GM18519 (cell line): Measurements from ENCODE around the gene ABHD16B.
"Not testable (repeated sequence)": the region's sequence is repeated elsewhere in the genome, so short reads cannot be mapped to it uniquely, and the experiment has no call there.

Experiments
- ATAC-seq: cut with Tn5 transposase; IDR thresholded peaks from one replicate; pipeline ENCODE4 v1.9.1; 2021; ENCODE audit warnings: mild to moderate bottlenecking, moderate library complexity; ENCODE audit not compliant: unreplicated experiment, low FRiP score

The ABHD16B gene

DNA sequence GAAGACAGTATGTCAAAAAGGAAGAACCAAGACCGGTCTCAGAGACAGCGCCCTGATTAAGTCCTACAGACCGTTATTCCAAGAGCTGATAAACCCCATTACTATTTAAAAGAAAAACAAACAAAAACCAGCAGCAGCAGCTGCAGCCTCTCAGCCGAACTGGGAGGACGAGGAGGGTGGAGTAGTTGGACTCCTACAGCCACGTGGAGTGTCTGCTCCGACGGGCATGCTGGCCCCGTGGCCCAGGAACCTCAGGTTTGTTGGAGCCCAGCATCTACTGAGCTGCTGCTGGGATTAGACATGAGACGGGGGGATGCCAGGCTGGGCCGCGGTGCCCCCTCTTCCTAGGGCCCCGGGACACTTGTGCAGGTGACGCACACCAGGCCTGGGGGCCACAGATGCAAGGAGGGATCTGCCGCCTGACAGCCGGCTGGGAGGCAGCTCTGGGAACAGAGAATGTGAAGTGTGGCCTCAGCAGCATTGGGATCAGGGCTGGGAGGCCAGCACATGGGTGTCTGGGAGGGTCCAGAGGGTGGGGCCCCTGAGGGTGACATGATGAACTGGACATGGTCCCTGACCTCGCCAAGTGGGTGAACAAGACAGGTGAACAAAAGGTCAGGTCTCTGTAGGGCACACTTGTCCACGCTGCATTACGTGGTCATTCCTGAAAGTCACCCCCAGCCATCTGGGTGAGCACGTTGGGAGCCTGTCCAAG, 27.4 kb upstream of the ABHD16B start:
- ATAC-seq = no peak

- no peak for ATAC-seq
Measured at GRCh38 chr20:63834491-63834880, 26.8 kb upstream of the ABHD16B start.

- no peak for ATAC-seq
Measured at GRCh38 chr20:63835021-63835858, 26.1 kb upstream of the ABHD16B start.

GRCh38 chr20:63836458-63837344, 24.6 kb upstream of the ABHD16B start:
- ATAC-seq = no peak

GRCh38 chr20:63837479-63837878, 23.8 kb upstream of the ABHD16B start:
- ATAC-seq = no peak

DNA sequence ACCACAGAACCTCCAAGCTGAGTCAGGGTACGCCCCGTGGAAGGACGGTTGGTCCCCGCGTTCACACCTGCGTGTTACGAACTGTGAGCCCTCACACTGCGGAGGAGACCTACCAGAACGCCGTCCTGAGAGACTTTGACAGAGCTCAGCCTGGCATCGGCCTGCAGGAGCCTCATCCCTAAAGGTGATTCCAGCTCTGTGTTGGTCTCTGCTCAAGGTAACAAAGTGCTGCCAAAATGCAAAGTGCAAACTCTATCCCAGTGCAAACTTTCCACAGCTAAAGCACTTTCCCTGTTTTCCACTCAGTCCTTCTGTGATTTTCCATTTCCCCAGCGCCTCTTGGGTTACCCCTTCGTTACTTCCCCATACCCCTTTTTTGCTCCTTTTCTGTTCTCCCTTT, 21.7 kb upstream of the ABHD16B start:
- ATAC-seq = no peak

- ATAC-seq = no peak
Measured at GRCh38 chr20:63840405-63840828, 20.9 kb upstream of the ABHD16B start.

GRCh38 chr20:63842258-63842657, 19.0 kb upstream of the ABHD16B start:
- no peak for ATAC-seq

DNA sequence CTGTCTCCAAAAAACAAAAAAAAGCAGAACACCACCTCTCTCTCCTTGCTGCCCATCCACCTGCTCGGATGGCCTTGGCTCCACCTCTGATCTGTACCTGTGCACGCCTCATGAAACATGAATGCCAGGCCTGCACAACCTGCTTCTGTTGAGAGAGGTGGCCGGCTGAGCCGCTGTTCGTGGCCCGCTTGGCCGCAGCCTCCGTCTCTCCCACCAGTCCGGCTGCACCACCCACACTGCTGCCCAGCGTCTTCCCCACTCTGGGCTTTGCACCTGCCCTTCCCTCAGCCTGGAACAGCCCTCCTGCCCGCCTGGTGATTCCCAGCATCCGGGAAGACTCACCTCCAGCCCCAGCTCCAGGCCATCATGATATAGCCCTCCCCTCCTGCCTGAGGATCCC, 18.1 kb upstream of the ABHD16B start:
- ATAC-seq = no peak

- ATAC-seq = no peak
Measured at GRCh38 chr20:63843778-63844177, 17.5 kb upstream of the ABHD16B start.

DNA sequence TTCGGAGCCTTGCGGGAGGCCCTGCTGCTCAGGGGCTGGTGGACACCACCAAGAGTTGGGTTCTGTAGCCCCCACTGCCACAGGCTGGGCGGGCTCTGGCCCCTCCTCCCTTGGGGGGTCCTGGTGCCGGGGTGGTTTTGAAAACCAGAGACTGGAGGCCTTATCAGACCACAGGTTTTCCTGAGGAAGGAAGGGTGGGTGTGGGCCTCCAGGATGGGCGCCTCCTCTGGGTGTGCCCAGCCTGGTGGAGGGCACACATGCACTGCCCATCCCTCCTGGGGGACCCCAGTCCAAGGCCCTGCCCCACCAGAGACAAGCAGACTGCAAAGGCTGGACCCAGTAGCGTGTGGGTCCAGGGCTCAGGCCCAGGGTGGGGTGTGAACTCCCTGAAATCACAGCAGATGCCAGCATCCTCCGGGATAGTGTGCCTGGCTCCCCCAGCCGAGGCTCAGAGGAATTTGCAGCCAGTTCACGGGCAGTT, 16.7 kb upstream of the ABHD16B start:
- no peak for ATAC-seq

DNA sequence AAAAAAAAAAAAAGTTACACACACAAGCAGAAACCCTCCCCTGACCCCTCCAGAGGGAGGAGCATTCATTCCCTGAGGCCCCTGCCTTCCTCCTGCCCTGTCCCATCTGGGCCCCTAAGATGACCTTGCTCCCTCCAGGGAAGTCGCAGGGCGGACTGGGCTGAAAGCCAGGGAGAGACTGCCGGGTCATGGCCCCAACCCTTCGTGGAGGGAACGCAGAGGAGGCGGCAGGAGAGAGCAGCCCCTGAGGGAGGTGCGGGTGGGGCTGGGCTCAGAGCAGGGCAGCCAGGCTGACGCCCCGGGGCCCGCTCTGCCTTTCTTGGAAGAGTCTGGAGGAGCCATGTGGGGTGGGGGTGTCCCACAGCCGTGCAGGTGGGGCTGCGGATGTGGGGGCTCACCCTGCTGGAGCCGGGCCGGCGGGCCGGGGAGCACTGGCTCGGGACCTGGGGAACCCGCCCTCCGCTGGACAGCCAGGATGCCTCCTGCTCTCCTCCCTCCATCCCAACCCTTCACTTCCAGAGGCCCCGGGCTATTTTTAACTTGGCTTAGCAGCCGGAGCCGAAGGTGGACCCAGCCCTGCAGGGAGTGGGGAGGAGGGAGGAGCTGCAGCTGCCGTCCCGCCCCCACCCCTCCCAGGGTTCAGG, 15.0 kb upstream of the ABHD16B start:
- no peak for ATAC-seq

DNA sequence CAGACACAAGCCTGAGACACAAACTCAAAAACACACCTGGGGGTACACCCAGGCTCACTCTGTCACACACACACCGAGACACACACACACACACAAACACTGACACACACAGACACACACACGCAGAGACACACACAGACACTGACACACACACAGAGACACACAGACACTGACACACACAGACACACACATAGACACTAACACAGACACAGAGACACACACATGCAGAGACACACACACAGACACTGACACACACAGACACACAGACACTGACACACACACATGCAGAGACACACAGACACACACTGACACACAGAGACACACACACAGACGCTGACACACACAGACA, 14.4 kb upstream of the ABHD16B start:
- ATAC-seq = no peak

DNA sequence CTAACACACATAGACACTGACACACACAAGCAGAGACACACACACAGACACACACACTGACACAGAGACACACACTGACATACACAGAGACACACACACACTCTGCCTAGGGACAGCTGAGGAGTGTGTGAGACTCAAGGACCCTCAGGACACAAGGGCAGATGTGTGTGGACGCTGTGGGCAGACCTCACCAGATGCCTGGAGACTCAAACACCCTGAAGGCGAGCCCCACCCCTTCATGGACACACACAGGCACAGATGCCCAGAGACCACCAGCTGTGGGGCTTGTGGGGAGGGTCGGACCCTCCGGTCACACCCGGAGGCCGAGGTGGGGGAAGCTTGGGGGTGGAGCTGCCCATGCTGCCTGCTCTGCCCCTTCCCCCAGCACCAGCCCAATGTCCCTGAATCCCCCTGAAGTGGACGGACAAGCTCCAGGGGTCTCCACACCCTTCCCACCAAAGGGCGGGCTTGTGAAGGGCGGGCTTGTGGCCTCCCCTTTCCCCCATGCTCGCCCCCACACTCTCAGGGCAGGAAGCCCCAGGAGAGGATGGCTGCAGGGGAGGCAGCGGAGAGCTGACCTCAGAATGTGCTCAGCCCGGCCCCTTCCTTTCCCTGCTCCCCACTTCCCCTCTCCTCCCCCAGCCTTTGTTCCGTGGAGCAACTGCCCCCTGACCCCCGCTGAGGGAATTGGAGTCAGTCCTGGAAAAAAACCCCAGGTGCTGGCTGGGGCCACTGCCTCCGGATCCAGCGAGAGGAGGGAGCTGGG, 13.9 kb upstream of the ABHD16B start:
- ATAC-seq = no peak

- ATAC-seq = no peak
Measured at GRCh38 chr20:63848003-63848911, 13.0 kb upstream of the ABHD16B start.

GRCh38 chr20:63850689-63851547, 10.4 kb upstream of the ABHD16B start:
- ATAC-seq = peak; percentile 64

DNA sequence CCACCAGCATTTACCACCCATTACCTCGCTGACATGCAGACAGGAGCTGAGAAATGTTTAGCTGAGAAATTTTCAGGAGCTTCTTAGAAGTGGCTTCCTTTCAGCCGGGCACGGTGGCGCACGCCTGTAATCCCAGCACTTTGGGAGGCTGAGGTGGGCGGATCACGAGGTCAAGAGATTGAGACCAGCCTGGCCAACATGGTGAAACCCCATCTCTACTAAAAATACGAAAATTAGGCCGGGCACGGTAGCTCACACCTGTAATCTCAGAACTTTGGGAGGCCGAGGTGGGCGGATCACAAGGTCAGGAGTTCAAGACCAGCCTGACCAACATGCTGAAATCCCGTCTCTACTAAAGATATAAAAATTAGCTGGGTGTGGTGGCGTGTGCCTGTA, 9.8 kb upstream of the ABHD16B start:
- not testable (repeated sequence) for ATAC-seq

GRCh38 chr20:63853733-63854068, 7.6 kb upstream of the ABHD16B start:
- ATAC-seq = not testable (repeated sequence)
